C4-2B (cell line): Measurements from ENCODE around the gene GPR157.

Experiments
- CTCF ChIP-seq: fragments of 450-650 bp; conservative IDR thresholded peaks from 2 replicates; pipeline ENCODE4 v1.5.1; 2017; ENCODE audit warnings: mild to moderate bottlenecking
- ZFX ChIP-seq: fragments of 450-650 bp; IDR thresholded peaks from 2 replicates; pipeline ENCODE4 v1.6.1; 2017

- TF ChIP-seq CTCF (no peak), ZFX (no peak)
These were observed 29.3 kb downstream of the GPR157 start for GRCh38 chr1:9099555-9099954.
